ENCODE data around the gene RAVER1.
"Not testable (repeated sequence)": the region's sequence is repeated elsewhere in the genome, so short reads cannot be mapped to it uniquely, and the experiment has no call there.

DNA sequence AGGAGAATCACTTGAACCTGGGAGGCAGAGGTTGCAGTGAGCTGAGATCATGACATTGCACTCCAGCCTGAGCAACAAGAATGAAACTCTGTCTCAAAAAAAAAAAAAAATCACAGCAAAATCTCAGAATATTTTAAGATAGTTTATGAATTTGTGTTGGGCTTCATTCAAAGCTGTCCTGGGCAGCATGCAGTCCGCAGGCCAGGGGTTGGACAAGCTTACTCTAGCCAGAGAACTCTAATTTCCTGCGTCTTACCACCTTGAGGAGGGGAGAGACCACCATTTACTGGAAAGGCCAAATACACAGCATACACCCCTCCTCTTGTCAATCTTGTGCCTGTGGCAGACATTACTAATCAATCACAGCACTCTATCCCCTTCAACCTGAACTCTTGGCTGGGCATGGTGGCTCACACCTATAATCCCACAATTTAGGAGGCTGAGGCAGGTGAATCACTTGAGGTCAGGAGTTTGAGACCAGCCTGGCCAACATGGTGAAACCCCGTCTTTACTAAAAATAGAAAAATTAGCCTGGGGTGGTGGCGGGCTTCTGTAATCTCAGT, 33.7 kb upstream of the RAVER1 start:
- not testable (repeated sequence) for TF ChIP-seq POLR2AphosphoS5 (IDR thresholded peaks at IDR 0.05)
- TF ChIP-seq, protein P1, sequence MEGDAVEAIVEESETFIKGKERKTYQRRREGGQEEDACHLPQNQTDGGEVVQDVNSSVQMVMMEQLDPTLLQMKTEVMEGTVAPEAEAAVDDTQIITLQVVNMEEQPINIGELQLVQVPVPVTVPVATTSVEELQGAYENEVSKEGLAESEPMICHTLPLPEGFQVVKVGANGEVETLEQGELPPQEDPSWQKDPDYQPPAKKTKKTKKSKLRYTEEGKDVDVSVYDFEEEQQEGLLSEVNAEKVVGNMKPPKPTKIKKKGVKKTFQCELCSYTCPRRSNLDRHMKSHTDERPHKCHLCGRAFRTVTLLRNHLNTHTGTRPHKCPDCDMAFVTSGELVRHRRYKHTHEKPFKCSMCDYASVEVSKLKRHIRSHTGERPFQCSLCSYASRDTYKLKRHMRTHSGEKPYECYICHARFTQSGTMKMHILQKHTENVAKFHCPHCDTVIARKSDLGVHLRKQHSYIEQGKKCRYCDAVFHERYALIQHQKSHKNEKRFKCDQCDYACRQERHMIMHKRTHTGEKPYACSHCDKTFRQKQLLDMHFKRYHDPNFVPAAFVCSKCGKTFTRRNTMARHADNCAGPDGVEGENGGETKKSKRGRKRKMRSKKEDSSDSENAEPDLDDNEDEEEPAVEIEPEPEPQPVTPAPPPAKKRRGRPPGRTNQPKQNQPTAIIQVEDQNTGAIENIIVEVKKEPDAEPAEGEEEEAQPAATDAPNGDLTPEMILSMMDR (IDR thresholded peaks at IDR 0.05 in 8 of 11, conservative IDR thresholded peaks at IDR 0.05 in 3 of 11), result not testable (repeated sequence)
